Brain microvascular endothelial cell (primary cell): ENCODE measurements around the gene FOXA3.
A peak's percentile ranks its signal among the peaks of the same experiment; 100 is the strongest.

Experiments used
- DNase-seq: peaks from one replicate; pipeline ENCODE4 v3.0.0-alpha.2; 2020
- H3K27ac ChIP-seq: fragments of 250-450 bp; sonication (Bioruptor Pico); 2 replicates; pipeline ENCODE4 v1.5.1; 2020; ENCODE audit warnings: mild to moderate bottlenecking, moderate library complexity
- H3K27me3 ChIP-seq: fragments of 250-450 bp; sonication (Bioruptor Pico); replicated peaks from 2 replicates; pipeline ENCODE4 v1.5.1; 2020; ENCODE audit warnings: mild to moderate bottlenecking
- H3K36me3 ChIP-seq: fragments of 250-450 bp; sonication (Bioruptor Pico); replicated peaks from 2 replicates; pipeline ENCODE4 v1.5.1; 2020; ENCODE audit warnings: mild to moderate bottlenecking
- H3K4me3 ChIP-seq: 2 replicates; pipeline ENCODE4 v1.5.1; 2011; ENCODE audit warnings: low read depth, mild to moderate bottlenecking, control low read depth, low read length, moderate library complexity
- in situ Hi-C: cut with HindIII; loops from 2 replicates; pipeline ENCODE4 v1.10.0; 2017; ENCODE audit warnings: low sequenced_read_pairs, low pct_ligation_motif_present
- TF ChIP-seq, protein P1 (sequence below): IDR thresholded peaks from 2 replicates; pipeline ENCODE4 v1.5.1; 2011; ENCODE audit warnings: low read depth, mild to moderate bottlenecking, moderate library complexity, low read length, control low read depth, inconsistent platforms; ENCODE audit errors: missing control alignments

FOXA3 gene

DNA sequence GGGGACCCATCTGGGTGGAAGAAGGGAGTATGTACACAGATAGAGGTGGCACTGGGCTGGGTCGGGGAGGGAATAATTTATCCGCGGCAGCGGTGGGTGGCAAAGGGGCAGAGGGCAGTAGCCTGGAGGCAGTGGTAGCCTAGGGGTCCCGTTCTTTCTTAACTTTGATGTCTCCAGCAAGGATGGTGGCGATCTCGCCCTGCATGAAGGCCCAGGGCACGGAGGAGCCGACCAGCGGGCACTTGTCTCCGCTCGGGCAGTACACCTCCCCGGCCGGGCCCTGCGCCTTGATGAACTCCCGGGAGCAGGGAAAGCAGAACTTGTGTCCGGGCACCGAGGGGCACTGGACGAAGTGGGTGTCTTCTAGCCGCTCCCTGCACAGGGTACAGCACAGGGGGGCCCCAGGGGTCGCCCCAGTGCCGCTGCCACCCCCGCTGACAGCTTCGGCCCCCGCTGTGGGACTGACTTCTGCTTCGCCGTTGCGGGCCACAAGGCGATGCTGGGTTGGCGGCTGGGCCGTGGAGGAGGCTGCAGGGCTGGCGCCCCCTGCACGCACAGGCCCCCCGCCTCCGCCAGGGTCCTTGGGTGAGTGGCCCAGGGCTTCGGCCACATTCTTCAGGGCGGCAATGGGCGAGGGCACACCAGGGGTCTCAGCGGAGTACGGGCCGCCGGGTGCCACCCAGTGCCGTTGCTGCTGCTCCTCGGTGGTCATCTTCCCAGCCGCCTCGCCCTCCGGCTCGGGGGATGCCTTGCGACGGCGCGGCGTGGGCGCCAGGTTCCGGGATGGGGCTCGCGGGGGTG is 20.0 kb downstream of the FOXA3 start:
- in situ Hi-C loops, result no loop called here
- DNase-seq, result no peak
- TF ChIP-seq, protein P1, sequence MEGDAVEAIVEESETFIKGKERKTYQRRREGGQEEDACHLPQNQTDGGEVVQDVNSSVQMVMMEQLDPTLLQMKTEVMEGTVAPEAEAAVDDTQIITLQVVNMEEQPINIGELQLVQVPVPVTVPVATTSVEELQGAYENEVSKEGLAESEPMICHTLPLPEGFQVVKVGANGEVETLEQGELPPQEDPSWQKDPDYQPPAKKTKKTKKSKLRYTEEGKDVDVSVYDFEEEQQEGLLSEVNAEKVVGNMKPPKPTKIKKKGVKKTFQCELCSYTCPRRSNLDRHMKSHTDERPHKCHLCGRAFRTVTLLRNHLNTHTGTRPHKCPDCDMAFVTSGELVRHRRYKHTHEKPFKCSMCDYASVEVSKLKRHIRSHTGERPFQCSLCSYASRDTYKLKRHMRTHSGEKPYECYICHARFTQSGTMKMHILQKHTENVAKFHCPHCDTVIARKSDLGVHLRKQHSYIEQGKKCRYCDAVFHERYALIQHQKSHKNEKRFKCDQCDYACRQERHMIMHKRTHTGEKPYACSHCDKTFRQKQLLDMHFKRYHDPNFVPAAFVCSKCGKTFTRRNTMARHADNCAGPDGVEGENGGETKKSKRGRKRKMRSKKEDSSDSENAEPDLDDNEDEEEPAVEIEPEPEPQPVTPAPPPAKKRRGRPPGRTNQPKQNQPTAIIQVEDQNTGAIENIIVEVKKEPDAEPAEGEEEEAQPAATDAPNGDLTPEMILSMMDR, result no peak
- Histone ChIP-seq H3K4me3 (no peak overlapping the region), H3K36me3 (no peaks in the 10 kb centered on the region), H3K27me3 (no peaks in the 10 kb centered on the region), H3K27ac (no peak overlapping the region)

DNA sequence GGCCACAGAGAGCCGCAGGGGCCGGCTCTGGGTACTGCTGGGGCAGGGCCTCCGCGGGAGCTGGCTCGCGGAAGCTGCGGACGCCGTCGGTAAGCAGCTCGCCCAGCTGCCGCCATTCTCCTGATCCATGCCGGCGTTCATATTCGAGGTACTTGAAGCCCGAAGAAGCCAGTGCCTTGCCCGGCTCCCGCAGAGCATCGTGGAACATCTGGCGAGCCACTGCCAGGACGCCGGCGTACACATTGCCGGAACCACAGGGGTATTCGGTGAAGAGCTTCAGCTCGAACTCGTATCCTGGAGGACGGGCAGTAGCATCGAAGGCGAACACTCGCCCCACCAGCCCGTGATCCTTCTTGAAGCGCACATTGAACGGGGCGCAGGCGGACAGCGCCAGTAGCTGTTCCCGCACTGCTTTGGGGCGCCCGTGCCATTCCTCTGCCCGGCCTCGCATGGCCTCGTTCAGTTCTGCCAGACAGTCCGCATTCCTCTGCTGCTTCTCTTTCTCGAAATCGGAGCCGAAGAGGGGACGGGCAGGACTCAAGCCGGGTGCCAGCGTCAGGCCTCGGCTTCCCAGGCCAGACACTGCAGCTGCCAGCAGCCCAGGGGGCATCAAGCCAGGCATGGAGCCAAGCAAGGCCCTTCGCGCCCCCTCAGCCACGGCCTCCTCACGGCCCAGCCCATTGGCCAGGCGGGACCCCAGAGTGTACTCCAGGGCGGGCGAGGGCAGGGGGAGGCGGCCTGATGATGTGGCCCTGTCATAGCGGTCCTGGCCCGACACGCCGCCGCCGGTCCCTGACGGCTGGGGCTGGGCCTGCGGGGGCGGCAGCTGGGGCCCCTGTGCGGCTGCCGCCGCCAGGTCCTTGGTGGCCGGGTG is 20.8 kb downstream of the FOXA3 start:
- H3K27me3 ChIP-seq, result no peaks in the 10 kb centered on the region
- H3K4me3 ChIP-seq, result peak overlapping the region; percentile 69
- no peak for DNase-seq
- peak overlapping the region; percentile 81 for H3K27ac ChIP-seq
- TF ChIP-seq, protein P1, result no peak
- H3K36me3 ChIP-seq, result no peaks in the 10 kb centered on the region
- in situ Hi-C loops, result no loop called here

DNA sequence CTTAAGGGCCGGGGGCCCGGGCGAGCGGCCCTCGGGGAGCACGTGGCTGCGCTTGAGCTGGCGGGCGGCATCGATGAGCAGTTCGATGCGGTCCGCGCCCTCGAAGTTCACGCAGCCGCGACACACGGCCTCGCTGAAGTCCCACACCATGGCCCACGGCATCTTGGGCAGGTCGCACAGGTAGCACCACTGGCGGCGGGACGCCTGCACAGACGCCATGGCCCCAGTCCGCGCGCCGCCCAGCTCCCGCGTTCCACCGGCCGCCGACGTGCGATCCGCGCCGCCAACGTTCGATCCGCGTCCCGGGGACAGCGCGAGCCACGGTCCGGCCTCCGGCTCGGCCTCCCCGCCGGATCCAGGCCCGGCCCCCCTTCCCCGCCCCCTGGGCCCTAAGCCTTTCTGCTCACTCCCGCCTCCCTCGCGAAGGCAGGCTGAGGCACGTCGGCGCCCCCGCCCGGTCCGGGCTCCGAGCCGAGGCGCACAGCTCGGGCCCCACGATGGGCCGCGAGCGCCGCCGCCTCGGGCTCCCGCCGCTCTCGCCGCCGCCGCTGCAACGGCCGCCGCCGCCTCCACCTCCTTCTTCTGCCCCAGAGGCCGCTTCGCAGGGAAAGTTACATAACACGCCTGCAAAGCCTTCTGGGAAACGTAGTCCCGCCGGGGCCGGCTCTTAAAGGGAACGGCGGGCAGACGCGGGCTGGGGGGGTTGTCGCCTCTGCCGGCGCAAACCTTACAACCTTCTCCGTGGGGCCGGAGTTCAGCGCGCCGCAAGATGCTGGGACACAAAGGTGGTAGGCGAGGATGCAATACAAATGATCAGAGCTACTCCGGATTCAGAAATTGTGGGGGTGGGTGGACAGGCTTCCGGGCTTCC is 21.7 kb downstream of the FOXA3 start, which contains the start of gene IRF2BP1:
IRF2BP1 (minus strand) TSS at position 586 of the 871 bp plus-strand sequence; CDS start at position 219, 367 bp downstream.
- Histone ChIP-seq H3K4me3 (peak within 1 kb of the TSS; percentile 69), H3K36me3 (no peaks in the 10 kb centered on the region), H3K27me3 (no peaks in the 10 kb centered on the region), H3K27ac (peak within 1 kb of the TSS; percentile 81)
- TF ChIP-seq, protein P1, result no peak
- DNase-seq, result peak; percentile 88
- in situ Hi-C loops, result no loop called here

DNA sequence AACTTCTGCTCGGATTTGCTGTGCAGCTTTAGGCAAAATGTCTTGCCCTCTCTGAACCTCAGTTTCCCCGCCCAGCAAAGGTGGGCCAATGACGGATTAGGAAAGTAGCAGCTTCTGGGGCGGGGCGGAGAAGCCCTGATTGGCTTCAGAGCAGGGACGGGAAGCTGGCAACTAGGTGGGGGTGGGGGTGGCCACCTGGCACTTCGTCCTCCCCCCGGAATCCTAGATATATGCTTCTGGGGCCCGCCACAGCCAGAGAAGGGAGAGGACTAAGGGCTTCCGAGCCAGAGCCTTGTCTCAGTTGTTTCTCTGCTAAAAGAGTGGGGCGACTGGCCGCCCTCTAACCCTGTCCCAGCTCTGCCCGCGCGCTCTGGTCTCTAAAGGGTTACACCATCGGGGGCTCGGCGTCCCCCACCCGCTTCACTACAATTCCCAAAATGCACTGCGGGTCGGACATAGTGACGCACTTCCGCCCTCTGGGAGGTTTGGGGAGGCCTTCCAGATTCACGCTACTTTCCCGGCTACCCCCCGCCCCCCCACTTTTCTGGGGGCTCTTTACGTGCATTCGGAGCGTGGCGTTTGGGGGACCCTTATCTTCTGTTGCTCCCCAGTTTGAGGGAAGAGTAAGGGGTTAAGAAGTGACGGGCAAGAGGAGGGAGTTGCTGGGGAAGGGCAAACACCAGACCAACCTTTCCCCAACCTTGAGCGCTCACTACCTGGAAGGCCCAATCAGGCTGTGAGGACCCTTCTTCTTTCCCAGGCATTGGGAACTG is 22.5 kb downstream of the FOXA3 start:
- TF ChIP-seq, protein P1, result no peak
- peak overlapping the region; percentile 69 for H3K4me3 ChIP-seq
- in situ Hi-C loops, result no loop called here
- no peaks in the 10 kb centered on the region for H3K36me3 ChIP-seq
- peak overlapping the region; percentile 81 for H3K27ac ChIP-seq
- peak; percentile 93 for DNase-seq
- no peaks in the 10 kb centered on the region for H3K27me3 ChIP-seq

DNA sequence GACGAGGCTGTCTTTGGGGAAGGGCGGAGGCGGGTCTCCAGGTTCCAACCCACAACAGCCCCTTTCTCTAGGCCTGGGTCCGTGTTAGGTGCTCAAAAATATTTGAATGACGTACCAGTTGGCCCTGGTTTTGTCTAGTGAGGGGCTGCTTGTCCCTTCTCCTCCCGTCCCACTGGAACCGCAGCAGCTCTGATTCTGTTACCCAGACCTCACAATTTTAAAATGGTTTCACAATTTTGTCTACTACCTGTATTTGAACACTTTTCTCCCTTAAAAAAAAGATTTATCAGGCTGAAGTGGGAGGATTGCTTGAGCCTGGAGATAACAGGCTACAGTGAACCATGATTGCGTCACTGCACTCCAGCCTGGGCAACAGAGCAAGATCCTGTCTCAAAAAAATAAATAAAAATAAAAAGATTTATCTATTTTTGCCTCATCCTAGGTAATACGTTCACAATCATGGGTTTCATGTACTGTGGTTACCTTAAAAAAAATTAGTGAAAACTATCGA is 23.1 kb downstream of the FOXA3 start:
- TF ChIP-seq, protein P1, result no peak
- in situ Hi-C loops, result no loop called here

More for the DNA sequence above, 23.1 kb downstream of the FOXA3 start:
- DNase-seq, result no peak
- Histone ChIP-seq H3K4me3 (peak overlapping the region; percentile 69), H3K36me3 (no peaks in the 10 kb centered on the region), H3K27me3 (no peaks in the 10 kb centered on the region), H3K27ac (peak overlapping the region; percentile 81)
